IPS DF 4.7 (cell line): ENCODE measurements around the gene MGAT5B.
"Not testable (repeated sequence)": the region's sequence is repeated elsewhere in the genome, so short reads cannot be mapped to it uniquely, and the experiment has no call there.

Experiments used
- DNase-seq: peaks from one replicate; pipeline ENCODE4 v3.0.0-alpha.2; 2013; ENCODE audit warnings: low spot score; ENCODE audit errors: extremely low read depth

MGAT5B gene

GRCh38 chr17:76845541-76846017 lies 22.6 kb upstream of the MGAT5B start:
- DNase-seq, result no peak

GRCh38 chr17:76847031-76847430 lies 21.2 kb upstream of the MGAT5B start:
- no peak for DNase-seq

- DNase-seq, result no peak
These were observed 19.5 kb upstream of the MGAT5B start for GRCh38 chr17:76848670-76849069.

- not testable (repeated sequence) for DNase-seq
These were observed 19.0 kb upstream of the MGAT5B start for GRCh38 chr17:76849160-76849559.

GRCh38 chr17:76852843-76853242 lies 15.4 kb upstream of the MGAT5B start:
- DNase-seq, result no peak

GRCh38 chr17:76855105-76855504 lies 13.1 kb upstream of the MGAT5B start:
- DNase-seq, result no peak

- DNase-seq, result no peak
These were observed 6.1 kb upstream of the MGAT5B start for GRCh38 chr17:76862079-76862478.

GRCh38 chr17:76862494-76862893 lies 5.7 kb upstream of the MGAT5B start:
- no peak for DNase-seq

- no peak for DNase-seq
These were observed 4.2 kb upstream of the MGAT5B start for GRCh38 chr17:76864024-76864423.

- no peak for DNase-seq
These were observed 3.0 kb upstream of the MGAT5B start for GRCh38 chr17:76865174-76865573.

GRCh38 chr17:76866203-76866602 lies 2.0 kb upstream of the MGAT5B start:
- DNase-seq, result no peak

GRCh38 chr17:76866774-76867577 lies 1.2 kb upstream of the MGAT5B start:
- no peak for DNase-seq

- DNase-seq, result no peak
These were observed 527 bp upstream of the MGAT5B start for GRCh38 chr17:76867578-76868175.

GRCh38 chr17:76868669-76869495 lies 678 bp downstream of the MGAT5B start:
- DNase-seq, result no peak

GRCh38 chr17:76869496-76870376 lies 1.5 kb downstream of the MGAT5B start:
- DNase-seq, result no peak

GRCh38 chr17:76870377-76870714 lies 2.1 kb downstream of the MGAT5B start:
- no peak for DNase-seq

- DNase-seq, result no peak
These were observed 3.5 kb downstream of the MGAT5B start for GRCh38 chr17:76871668-76872067.

GRCh38 chr17:76872221-76872873 lies 4.1 kb downstream of the MGAT5B start:
- DNase-seq, result no peak

GRCh38 chr17:76872874-76873221 lies 4.6 kb downstream of the MGAT5B start:
- DNase-seq, result no peak

GRCh38 chr17:76873856-76874255 lies 5.7 kb downstream of the MGAT5B start:
- no peak for DNase-seq

- DNase-seq, result no peak
These were observed 9.2 kb downstream of the MGAT5B start for GRCh38 chr17:76877437-76877836.
